Esophagus (tissue), 2 donors: ENCODE measurements around the gene NCL. TPM values are rescaled to one million over a fixed set of nuclear protein-coding genes. Genes with fewer than 3 reads are reported as not detected.

Experiments
- polyA plus RNA-seq, 2 donors: library from polyadenylated mRNA; stranded (reverse); fragments of 200-250 nt; gene quantifications; one replicate each; pipeline ENCODE4 v1.2.3, GENCODE V29; 2013
- donor health status: healthy with polysubstance abuse.
- donor health status: Bipolar disorder and iron deficiency.

Gene NCL
- polyA plus RNA-seq, 2 donors, result 84.4 to 282 TPM

Other genes with a start within 250 kb of the NCL start
- 1 to 10 TPM; 1.6 to 1.9 TPM for gene B3GNT7, start 68.8 kb downstream of the NCL start, polyA plus RNA-seq
- under 1 TPM; 0.33 to 0.47 TPM for gene NMUR1, start 66.0 kb upstream of the NCL start, polyA plus RNA-seq
- gene TEX44, start 128.4 kb upstream of the NCL start, polyA plus RNA-seq, result not detected
- 1,000 to 10,000 TPM; 1,139 to 1,606 TPM for gene PTMA, start 244.0 kb upstream of the NCL start, polyA plus RNA-seq